HG02885 (cell line): ENCODE measurements around the gene ARHGAP24.
A peak's percentile ranks its signal among the peaks of the same experiment; 100 is the strongest.
"Not testable (repeated sequence)": the region's sequence is repeated elsewhere in the genome, so short reads cannot be mapped to it uniquely, and the experiment has no call there.

Source experiments
- ATAC-seq: cut with Tn5 transposase; IDR thresholded peaks from one replicate; pipeline ENCODE4 v1.9.1; 2021; ENCODE audit warnings: mild to moderate bottlenecking; ENCODE audit not compliant: unreplicated experiment, poor library complexity

ARHGAP24 gene

DNA sequence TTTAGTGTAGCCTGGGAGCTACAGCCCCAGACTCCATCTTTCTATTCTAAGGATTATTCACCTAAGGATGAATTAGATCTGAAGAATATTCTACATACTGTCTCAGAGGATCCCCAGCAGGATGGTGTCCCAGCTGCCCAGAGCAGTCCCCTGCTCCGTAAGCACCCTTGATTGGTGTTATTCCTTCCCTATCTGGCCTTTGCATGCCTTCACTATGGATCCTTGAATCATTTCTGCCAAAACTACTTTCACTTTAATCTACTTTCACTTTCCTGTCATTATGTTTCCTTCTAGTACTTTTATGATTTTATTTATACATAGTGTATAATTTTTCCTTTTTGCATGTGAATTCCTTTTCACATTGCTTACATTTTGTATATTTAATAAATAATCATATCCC lies 39.2 kb downstream of the ARHGAP24 start:
- ATAC-seq: no peak

DNA sequence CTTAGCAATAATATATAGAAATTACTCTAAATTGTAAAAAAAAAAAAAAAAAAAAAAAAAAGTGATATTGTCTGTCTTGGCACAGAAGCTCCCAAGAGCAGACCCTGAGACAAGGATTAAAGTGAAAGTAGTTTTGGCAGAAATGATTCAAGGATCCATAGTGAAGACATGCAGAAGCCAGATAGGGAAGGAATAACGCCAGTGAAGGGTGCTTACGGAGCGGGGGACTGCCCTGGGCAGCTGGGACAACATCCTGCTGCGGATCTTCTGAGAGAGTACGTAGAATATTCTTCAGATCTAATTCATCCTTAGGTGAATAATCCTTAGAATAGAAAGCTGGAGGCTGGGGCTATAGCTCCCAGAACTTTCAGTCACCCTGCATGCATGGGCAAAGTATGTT lies 39.8 kb downstream of the ARHGAP24 start:
- ATAC-seq: no peak

DNA sequence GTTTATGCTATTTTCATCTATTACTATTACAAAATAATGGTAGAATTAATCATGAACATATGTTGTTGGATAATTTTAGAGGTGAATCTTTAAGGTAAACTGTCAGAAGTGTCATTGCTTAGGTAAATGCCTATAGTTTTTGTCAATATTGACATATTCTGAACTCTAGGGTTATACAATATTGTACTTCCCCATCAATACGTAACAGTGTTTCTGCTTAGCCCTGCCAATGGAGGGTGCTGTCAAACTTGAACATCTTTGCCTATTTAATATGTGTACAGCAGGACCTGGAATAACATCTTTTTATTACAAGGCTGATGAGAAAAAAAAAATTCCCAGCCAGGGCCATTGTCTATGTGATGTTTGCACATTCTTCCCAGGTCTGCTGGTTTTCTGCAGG lies 40.8 kb downstream of the ARHGAP24 start:
- no peak for ATAC-seq

DNA sequence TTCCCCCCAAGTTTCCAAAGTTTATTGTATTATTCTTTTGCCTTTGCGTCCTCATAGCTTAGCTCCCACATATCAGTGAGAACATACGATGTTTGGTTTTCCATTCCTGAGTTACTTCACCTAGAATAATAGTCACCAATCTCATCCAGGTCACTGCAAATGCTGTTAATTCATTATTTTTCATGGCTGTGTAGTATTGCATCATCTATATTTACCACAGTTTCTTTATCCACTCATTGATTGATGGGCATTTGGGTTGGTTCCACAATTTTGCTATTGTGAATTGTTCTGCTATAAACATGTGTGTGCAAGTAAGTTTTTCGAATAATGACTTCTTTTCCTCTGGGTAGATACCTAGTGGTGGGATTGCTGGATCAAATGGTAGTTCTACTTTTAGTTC lies 43.6 kb downstream of the ARHGAP24 start:
- ATAC-seq: not testable (repeated sequence)

DNA sequence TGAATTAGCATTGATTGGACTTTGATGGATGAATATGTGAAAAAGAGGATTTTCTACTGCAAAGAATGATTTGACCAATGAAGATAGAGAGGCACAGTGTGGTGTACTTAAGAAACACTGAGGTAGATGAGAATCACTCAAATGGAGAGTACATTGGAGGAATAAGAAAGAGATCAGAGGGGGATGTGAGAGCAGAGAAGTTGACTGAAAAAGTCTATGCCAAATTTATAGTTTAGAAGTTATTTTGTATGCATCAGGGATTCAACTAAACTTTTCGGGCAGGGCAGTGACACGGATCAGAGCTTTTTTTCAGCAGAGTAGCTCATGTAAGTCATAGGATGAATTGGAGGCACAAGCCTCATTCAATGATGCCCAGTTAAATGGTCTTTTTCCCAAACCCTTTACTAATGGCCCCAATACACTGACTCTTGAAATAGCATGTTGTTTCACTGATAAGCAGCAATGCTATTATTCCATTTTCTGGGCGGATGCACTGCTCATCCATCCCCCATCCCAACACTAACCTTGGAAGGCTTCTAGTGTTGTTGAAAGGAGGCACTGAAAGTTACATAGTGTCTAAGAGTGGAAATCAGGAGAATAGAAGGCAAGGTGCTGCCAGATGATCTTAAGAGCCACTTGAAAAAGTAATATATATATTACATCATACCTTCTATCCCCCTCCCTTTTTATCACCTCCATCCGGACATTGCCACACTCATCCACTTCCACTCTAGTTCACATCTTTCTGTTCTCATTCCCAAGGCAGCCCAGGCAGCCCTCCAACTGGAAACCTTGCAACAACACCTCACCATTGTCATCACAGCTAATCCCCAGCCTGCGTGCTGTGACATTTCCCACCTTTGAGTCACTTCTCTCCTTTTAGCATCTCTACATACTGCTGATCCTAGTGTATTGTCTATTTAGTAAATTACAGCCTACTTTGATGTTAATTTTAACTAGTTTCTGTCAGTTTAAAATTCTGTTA lies 46.1 kb downstream of the ARHGAP24 start:
- no peak for ATAC-seq

DNA sequence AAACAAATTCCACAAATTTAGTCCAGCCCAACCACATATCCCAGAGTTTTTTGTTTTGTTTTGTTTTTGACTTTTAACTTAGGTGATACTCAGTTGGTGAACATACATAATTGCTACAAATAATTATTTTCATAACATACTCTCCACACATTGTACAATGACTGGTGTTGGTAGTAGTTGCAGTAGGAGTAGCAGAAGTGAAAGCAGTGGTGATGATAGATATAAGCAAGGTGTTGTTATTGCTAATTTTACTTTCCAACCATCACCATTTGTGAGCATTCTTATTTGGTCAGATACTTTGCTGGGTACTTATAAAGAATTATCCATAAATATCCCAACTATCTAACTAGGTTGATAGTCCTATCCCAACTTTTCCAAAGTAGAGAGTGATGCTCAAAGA lies 47.3 kb downstream of the ARHGAP24 start:
- ATAC-seq: peak; percentile 72

DNA sequence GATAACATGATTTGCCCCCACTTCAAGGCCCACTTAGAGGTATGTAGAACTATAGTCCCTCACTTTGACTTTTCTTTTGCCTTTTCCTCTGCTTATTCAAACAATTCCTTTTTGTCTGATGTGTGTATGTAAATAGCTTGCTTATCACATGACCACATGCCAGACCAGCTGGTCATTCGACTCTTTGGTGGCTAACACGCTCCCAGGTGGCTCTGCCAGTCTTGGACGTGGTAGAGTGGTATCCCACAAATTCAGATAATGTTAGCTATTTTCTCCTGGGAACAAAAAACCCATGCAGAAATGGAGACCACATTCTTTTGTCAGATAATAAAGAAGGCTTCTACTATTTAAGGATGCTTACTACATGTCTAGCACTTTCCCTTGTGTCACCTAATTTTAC lies 47.9 kb downstream of the ARHGAP24 start:
- no peak for ATAC-seq

DNA sequence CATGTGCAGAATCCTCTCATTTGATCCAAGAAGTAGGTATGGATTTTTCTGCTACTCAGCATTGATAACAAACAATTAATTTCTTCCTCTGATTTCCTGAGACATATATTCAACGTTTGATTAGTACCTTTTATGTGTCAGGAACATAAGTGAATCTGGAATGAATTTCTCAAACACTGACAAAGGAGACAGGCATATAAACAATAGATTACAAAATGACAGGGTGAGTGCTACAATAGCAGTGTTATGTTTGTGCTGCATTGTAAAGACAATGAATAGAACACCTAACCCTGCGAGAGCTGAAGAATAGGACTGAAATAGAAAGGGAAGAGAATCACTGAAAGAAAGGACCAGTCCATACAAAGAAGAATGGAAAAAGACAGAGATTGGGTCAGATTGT lies 52.9 kb downstream of the ARHGAP24 start:
- ATAC-seq: no peak

DNA sequence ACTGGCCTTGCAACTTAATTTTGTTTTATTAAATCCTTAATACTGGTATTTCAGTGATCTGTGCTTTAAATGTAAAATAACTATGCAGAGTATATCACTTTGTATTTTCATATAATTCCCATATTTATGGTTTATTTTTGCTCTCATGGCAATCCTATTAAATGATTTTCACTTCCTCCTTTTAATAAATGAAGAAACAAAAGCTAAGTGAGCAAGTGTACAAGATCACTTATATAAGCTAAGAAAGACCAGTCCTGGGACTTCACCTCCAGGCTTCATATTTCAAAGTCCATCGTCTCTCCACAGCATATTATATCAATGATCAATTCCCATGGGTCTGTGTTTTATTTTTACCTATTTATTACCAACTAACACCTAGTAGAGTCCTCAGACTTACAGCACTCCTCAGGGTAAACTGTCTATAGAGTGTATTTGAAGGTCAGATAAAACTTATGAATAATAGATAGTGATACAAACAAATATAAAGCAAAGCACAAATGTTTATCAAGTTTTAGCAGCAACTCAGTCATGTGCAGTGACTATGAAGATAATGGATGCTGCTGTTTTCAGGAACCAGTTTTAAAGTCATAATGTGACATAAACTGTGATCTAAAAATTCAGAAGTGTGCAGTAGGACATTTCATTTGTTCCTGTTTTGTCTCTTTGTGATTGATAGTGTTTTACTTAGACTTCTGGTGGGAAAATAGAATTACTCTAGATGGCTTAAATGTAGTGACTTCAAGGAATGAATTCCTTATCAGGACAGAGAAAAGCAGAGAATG lies 56.8 kb downstream of the ARHGAP24 start:
- no peak for ATAC-seq

DNA sequence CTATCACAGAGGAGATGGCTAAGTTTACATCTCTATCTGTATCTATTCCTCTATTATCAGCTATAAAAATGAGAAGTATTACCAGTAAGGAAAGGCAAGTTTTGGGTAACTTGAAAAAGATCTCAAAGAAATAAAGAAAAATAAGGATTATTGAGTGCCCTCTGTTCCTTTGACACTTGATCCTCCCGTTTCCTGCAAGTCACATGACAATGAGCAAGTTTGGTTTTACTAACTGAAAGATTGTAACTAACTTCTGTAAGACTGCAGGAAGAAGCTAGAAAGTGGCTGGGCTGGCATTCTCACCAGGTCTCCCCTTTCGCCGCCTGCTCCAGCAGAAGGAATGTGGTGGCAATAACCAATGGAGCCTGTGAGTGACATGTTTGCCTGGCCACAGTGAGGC lies 59.2 kb downstream of the ARHGAP24 start:
- ATAC-seq: no peak

DNA sequence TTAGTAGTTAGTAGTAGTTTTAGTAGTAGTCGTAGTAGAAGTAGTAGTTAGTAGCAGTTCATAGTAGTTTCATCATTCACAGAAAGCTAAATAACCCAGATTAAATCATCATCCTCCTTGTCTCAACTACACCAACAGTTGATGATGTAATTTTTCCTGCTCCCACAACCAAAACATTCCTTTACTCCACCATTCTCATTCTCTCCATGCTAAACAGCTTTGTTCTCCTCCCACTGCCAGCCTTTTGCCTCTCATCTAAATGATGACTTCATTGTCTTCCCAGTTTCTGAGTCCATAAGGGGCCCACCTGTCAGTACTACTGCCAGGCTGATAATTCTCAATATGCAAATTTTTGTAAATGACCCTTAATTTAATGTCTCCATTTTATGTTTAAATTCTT lies 68.9 kb downstream of the ARHGAP24 start:
- no peak for ATAC-seq

DNA sequence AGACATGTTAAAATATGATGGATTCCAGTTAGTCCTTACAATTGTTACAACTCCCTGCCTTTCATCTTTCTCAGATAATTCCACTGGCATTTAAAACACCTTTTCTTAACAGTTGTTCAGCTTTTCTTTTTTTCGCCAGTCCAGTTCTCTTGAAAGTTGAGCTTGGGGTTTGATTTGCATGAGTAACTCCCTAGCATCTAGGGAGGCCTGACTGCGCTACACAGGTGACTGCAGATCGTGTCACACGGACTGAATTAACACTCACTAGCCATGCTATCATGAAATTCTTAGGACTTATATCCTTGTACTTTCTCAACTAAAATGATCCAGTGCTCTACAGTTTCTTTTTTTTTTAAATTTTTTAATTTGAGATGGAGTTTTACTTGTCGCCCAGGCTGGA lies 69.8 kb downstream of the ARHGAP24 start:
- no peak for ATAC-seq

DNA sequence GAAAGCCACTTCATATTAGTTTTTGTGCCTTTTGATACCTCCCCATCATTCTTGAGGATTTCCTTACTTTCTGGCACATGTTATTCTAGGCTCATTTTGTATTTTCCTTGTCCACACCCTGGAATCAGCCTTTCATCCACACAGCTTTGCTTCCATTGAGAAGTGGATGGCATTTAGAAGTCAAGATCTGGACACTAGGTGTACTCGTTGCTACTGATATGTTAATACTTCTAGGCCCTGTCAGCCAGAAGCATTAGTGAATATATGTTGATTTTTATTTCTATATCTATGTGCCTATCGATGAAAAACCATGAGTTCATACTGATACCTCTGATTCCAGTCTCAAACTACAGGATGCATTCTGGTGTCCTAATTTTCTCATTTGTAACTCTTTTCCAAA lies 73.2 kb downstream of the ARHGAP24 start:
- no peak for ATAC-seq

DNA sequence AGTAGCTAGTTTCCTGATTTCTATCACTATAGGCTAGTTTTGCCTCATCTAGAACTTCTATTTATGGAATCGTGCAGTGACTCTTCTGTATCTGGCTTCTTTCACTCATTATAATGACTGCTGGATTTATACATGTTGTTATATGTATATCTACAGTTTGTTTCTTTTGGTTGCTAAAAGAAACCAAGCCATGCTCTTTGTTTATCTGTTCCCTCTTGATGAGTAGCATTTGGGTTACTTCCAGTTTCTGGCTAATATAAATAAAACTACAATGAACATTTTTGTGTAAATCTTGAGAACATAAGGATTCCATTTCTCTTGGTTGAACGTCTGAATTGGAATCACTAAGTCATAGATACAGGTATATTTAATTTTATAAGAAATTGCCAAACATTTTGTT lies 73.9 kb downstream of the ARHGAP24 start:
- ATAC-seq: no peak

DNA sequence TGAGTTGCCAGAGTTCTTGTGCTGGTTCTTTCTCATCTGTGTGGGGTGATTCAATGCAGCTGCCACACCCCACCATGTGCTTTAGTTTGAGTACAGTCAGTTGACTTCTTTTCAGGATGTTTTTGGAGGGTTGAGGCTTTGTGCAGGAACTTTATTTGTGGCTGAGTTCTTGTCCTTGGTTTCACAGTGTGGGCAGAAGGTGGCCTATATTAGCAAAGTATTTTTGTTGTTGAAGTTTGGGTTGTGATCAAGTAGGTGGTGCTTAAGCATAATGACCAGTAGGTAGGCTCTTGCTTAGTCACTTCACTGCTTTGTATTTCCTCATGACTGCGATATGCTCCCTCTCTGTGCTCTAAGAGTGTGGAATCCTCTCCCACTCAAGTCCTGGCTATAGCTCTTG lies 80.3 kb downstream of the ARHGAP24 start:
- ATAC-seq: peak; percentile 39

DNA sequence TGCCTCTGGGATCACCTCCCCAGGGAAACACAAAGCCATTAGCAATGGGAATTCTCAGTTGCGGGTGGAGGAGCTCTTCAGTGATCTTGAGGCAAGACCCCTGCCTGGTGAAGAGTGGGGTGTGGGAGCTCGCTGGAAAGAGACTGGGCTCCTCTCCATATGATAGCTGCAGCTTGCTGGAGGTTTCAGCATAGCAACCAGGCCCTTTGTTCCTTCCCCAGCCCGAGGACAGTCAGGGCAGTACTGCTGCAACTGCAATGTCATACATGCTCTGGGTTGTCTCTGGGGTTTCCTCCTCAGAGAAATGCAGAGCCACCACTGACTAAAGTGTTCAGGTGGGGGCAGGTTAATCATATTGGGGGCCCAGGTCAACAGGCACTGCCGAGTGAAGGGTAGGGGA lies 81.3 kb downstream of the ARHGAP24 start:
- peak; percentile 46 for ATAC-seq

DNA sequence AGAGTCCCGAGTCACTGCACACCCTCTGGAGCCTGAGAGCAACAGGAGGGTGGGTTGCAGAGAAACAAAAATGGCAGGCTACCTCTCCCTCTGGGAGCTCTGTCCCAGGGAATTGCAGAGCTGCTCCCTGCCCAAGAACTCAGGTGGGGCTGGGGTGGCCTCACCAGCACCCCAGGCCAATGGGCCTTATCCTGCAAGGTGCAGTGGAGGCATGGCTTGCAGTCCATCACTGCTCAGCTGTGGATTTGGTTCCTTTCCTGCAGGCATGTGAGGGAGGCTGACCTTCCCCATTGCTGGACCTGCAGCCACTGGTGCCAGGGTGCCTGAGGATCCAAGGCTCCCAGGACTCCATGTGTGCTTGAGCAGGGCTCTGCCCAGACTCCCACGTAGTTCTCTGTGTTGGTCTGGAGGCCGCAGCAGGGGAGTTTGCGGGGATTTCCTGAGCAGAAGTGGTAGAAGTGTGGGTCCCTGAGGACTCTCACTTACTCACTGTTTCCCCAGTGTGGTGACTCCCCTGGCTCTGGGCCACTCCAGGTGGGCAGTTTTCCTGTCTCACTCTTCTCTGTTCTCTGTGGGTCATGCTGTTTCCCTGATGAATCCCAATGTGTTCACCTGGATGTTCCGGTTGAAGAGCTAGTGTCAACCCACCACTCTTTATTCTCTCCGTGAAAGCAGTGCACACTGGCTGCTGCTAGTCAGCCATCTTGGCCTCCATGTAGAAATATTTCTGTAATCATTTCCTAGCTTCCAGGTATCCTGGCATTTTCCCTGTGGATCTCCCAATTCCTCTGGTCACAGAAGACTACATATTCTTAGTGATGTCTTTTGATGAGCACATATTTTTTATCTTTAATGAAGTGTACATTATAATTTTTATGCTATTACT lies 82.3 kb downstream of the ARHGAP24 start:
- peak; percentile 90 for ATAC-seq

DNA sequence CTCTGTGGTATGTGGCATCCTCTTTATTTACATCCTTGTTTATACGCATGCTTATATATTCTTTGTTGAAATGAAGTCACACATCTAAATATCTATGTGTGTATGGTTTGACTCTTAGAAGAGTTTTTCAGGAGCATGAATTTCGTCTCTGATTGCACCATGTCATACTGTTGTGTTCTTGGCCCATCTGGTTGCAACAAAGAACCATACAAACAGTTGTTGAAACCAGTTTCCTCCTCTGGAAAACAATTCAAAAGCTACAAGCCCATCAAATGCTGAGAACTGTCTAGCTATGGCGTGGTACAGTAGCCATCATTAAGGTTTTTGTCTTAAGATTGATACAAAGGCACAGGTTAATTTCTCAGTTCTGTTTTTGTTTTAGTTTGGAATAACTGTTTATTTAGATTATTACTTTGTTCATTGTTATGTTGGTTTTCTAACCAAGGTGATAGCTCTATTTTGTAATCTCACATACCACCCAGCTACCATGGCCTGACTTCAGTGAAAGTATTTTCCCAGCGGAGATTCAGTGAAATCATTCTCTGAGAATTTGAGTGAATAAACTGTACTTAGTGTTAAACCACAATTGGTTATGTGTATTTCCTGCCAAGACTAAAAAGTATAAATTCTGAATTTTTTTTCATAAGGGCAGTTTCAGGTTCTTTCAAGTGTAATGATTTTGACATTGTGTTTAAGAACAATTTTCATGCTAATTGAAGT lies 91.0 kb downstream of the ARHGAP24 start:
- ATAC-seq: no peak

DNA sequence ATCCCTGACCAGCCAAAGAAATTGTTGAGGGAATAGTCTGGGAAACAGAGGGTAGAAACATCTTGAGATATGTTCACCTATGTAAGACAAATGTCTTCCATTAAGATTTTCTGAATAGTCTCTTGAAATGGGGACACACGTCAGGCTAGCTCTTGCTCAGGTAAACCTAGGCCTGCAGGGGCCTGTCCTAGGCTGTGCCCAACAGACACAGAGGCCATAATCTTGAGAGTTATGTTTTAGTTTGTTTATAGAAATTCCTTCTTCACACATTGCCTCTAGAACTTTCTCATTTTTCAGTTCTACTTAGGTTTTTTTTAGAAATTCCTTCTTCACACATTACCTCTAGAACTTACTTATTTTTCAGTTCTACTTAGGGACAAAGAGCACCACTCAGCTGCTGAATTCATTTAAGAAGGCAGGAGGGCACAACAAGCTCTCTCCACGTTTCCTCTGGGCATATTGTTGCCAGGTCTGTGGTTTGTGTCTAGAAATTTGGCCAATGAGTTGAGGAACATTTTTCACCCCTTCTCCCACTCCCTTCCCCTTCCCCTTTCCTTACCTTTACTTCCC lies 94.9 kb downstream of the ARHGAP24 start:
- peak; percentile 71 for ATAC-seq
